Uterus (tissue), 4 donors: ENCODE measurements around the gene TRANK1. TPM values are rescaled to one million over a fixed set of nuclear protein-coding genes. Genes with fewer than 3 reads are reported as not detected.

Experiments
- DNase-seq, 2 donors: peaks; one replicate each; pipeline ENCODE4 v3.0.0-alpha.2; 2019 to 2020
- H3K27ac ChIP-seq, 2 donors: fragments of 200-600 bp; sonication (generic); 1 replicate in 1 of 2; 2 replicates in 1 of 2; pipeline ENCODE4 v1.5.1; 2016 to 2018
- H3K27me3 ChIP-seq, 2 donors: fragments of 200-600 bp; sonication (generic); one replicate each; pipeline ENCODE4 v1.5.1; 2018 to 2019; ENCODE audit warnings: control low read depth in 1 of 2
- H3K36me3 ChIP-seq, 2 donors: fragments of 200-600 bp; sonication (generic); one replicate each; pipeline ENCODE4 v1.5.1; 2019; ENCODE audit warnings: control low read depth in 1 of 2
- H3K4me1 ChIP-seq, 2 donors: fragments of 200-600 bp; sonication (generic); one replicate each; pipeline ENCODE4 v1.5.1; 2018 to 2019; ENCODE audit warnings: control low read depth in 1 of 2
- H3K4me3 ChIP-seq, 2 donors: fragments of 200-600 bp; sonication (generic); 1 replicate in 1 of 2; 2 replicates in 1 of 2; pipeline ENCODE4 v1.5.1; 2018 to 2019; ENCODE audit warnings: mild to moderate bottlenecking in 1 of 2
- H3K9me3 ChIP-seq, 2 donors: fragments of 200-600 bp; sonication (generic); one replicate each; pipeline ENCODE4 v1.5.1; 2019; ENCODE audit warnings: control low read depth in 1 of 2
- POLR2A ChIP-seq, 2 donors: fragments of 450-650 bp; IDR thresholded peaks; one replicate each; pipeline ENCODE4 v1.6.1; 2016; ENCODE audit warnings: antibody characterized with exemption in 2 of 2, mild to moderate bottlenecking in 1 of 2, moderate library complexity in 1 of 2
- intact Hi-C: fragments of 100-400 bp; cut with DNase I; formaldehyde crosslinking; loops from one replicate; pipeline ENCODE4 v1.15.1; 2023; ENCODE audit warnings: low total_unique reads
- total RNA-seq, 4 donors: library from RNA; depleted of rRNA in 3 of 4; stranded (reverse); fragments of >200 nt in 3 of 4; gene quantifications; one replicate each; pipeline versions ENCODE4 v1.1.0 to v1.2.4, GENCODE V29; 2014 to 2023
- TF ChIP-seq, protein P1 (sequence below), 4 experiments: fragments of 200-600 bp in 2 of 4; fragments of 450-650 bp in 2 of 4; sonication (generic) in 2 of 4; IDR thresholded peaks; one replicate each; pipeline ENCODE4 v1.5.1; 2016 to 2019; ENCODE audit warnings: antibody characterized with exemption in 4 of 4, mild to moderate bottlenecking in 2 of 4, moderate library complexity in 1 of 4
- donor health status: DM: yes; HTN: yes; CAD: no.

TRANK1 gene
- total RNA-seq, 4 donors from 2014 or later, result 10.6 to 52.1 (median 21.6) TPM

DNA sequence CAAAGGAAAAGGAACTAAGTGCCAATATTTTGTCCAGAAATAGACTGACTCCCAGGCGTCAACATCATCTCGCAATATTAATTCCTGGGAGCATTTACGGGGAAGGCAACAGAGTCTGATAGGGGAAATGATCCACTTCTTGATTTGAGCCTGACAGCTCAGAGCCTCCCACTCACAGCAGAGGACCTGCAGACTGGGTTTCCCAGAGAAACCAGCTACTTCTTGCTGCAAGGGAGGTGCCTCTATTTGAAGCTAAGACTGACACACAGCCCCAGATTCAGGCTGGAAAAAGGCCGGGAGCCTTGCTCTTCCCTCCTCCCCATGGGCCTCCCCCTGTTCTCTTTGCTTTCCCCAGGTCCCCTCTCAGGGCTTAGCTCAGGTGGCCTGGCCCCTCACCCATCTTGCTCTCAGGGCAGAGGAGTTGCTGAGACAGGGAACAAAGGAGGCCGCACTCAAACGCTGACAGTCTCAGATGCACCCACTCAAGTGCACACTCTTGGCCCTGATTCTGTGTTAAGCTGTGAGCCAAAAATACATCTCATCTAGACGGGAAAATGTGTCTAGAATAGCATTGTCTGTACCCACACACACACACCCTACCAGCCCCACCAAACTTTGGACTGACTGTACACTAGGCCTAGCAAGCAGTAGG, 130.7 kb downstream of the TRANK1 start:
- intact Hi-C loops, result no loop called here
- H3K27ac ChIP-seq, result no peak overlapping the region
- H3K27me3 ChIP-seq, result no peaks in the 10 kb centered on the region
- no peak overlapping the region for H3K4me3 ChIP-seq
- no peak for DNase-seq
- TF ChIP-seq, protein P1, sequence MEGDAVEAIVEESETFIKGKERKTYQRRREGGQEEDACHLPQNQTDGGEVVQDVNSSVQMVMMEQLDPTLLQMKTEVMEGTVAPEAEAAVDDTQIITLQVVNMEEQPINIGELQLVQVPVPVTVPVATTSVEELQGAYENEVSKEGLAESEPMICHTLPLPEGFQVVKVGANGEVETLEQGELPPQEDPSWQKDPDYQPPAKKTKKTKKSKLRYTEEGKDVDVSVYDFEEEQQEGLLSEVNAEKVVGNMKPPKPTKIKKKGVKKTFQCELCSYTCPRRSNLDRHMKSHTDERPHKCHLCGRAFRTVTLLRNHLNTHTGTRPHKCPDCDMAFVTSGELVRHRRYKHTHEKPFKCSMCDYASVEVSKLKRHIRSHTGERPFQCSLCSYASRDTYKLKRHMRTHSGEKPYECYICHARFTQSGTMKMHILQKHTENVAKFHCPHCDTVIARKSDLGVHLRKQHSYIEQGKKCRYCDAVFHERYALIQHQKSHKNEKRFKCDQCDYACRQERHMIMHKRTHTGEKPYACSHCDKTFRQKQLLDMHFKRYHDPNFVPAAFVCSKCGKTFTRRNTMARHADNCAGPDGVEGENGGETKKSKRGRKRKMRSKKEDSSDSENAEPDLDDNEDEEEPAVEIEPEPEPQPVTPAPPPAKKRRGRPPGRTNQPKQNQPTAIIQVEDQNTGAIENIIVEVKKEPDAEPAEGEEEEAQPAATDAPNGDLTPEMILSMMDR (IDR thresholded peaks at IDR 0.05), result no peak
- TF ChIP-seq POLR2A (IDR thresholded peaks at IDR 0.05), result no peak
- no peaks in the 10 kb centered on the region for H3K36me3 ChIP-seq
- H3K4me1 ChIP-seq, result no peaks in the 10 kb centered on the region
- H3K9me3 ChIP-seq, result no peaks in the 10 kb centered on the region

DNA sequence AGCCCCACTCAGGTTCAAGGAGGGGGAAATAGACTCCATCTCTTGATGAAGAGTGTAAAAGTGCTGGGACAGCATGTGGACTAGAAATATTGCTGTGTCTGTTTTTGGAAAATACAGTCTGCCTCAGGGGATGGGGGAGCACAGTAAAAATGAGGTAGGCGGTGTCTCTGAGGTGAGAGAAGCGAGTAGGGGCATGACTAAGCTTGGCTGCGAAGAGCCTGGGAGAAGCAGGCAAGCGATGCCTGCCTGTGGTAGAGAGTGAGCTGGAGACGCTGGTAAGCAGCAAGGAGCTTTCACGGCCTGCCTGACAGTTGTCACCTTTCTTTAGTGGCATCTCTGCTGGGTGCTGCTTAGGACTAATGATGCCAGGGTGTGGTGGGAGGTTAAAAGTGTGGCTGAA, 131.5 kb downstream of the TRANK1 start:
- intact Hi-C loops, result no loop called here
- no peaks in the 10 kb centered on the region for H3K27me3 ChIP-seq
- no peaks in the 10 kb centered on the region for H3K4me1 ChIP-seq
- H3K9me3 ChIP-seq, result no peaks in the 10 kb centered on the region
- DNase-seq, result no peak
- no peak for TF ChIP-seq POLR2A (IDR thresholded peaks at IDR 0.05)
- TF ChIP-seq, protein P1 (IDR thresholded peaks at IDR 0.05), result no peak
- H3K36me3 ChIP-seq, result no peaks in the 10 kb centered on the region
- no peak overlapping the region for H3K4me3 ChIP-seq
- no peak overlapping the region for H3K27ac ChIP-seq

DNA sequence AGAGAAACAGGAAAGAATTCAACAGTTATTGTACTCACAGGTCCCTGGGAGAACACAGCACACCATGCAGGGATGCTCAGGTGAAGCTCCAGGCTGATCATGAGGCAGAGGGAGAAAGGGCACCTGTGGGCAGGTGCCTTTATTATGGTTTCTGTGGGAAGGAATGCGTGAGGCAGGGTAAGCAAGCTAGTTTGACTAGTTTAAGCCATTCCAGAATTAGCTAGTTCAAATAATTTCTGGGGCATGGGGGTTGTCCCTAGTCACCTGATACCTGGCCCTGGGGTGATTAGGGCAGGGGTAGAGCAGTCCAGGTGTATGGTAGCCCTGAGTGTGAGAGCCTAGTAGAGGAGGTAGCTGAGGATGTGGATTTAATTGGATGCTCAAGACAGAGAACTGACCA, 132.6 kb downstream of the TRANK1 start:
- Histone ChIP-seq H3K4me3 (no peak overlapping the region), H3K9me3 (no peaks in the 10 kb centered on the region), H3K36me3 (no peaks in the 10 kb centered on the region), H3K27me3 (no peaks in the 10 kb centered on the region), H3K27ac (no peak overlapping the region), H3K4me1 (no peaks in the 10 kb centered on the region)
- intact Hi-C loops, result no loop called here
- TF ChIP-seq POLR2A (IDR thresholded peaks at IDR 0.05), result no peak
- TF ChIP-seq, protein P1 (IDR thresholded peaks at IDR 0.05), result no peak
- DNase-seq, result no peak

DNA sequence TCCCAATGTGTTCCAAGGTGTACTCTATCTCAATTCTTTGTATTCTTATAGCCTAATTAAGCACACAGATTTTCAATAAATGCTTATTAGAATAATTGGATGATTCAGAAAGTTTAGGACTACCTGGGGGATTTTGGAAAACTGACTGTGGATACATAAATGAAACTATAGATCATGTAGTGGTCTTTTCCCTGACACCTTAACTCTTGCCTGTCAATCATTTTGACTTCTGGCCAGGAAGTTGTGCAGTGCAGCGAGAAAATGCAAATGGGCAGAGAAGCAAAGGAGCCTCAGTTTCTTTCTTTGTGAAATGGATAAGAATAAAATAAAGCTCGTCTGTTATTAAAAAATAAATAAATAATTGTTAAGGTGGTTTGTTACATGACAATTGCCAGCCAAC, 133.1 kb downstream of the TRANK1 start:
- no peak overlapping the region for H3K4me3 ChIP-seq
- DNase-seq, result no peak
- TF ChIP-seq, protein P1 (IDR thresholded peaks at IDR 0.05), result no peak
- no peak for TF ChIP-seq POLR2A (IDR thresholded peaks at IDR 0.05)
- no peaks in the 10 kb centered on the region for H3K4me1 ChIP-seq
- no peaks in the 10 kb centered on the region for H3K9me3 ChIP-seq
- H3K27me3 ChIP-seq, result no peaks in the 10 kb centered on the region
- H3K27ac ChIP-seq, result no peak overlapping the region
- intact Hi-C loops, result no loop called here
- no peaks in the 10 kb centered on the region for H3K36me3 ChIP-seq

DNA sequence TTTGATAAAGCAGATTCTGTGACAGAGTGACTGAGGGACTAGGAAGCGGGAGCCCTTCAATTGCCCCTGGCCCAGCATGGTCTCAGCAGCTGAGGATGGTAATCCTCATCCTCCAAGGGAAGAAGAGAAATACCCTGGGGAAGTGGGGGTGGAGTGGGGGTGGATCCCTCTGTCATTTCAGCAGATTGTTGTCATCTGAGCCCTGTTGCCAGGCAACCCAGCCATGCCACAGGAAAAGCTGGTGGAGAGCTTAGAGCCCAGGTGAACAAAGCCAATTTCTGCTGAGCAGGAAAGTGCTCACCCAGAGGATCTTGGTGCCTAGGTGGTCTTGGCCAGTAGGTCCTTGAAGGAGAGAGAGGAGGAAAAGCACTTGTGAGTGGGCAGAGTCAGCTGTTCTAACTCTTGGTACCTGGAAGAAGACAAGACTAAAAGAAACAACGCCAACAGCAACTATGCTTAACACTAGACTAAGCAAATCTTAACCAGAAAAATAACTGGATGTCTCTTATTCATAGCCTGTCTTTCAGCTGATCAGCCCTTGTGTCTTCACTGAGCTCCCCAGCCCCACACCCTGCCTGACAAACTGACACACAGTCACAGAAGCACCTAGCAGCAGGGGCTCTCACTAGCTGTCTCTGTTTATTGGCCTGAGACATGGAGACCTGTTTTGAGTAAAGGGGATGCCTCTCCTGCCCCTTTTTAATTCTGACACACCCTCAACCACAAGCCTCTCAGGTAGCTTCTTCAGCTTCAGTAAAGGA, 140.4 kb downstream of the TRANK1 start:
- Histone ChIP-seq H3K36me3 (no peaks in the 10 kb centered on the region), H3K4me3 (no peak overlapping the region), H3K9me3 (peaks cover 0 to 4% of the 10 kb centered on the region in 2 donors), H3K27me3 (no peaks in the 10 kb centered on the region), H3K27ac (no peak overlapping the region), H3K4me1 (no peaks in the 10 kb centered on the region)
- TF ChIP-seq, protein P1 (IDR thresholded peaks at IDR 0.05), result no peak
- no peak for TF ChIP-seq POLR2A (IDR thresholded peaks at IDR 0.05)
- DNase-seq, result no peak
- intact Hi-C loops, result no loop called here
